ENCODE measurements around the gene TTLL11. TPM values are rescaled to one million over a fixed set of nuclear protein-coding genes. Genes with fewer than 3 reads are reported as not detected.

TTLL11 gene
- total and polyA plus RNA-seq, 7 experiments from 2014 or later, result 3.0 to 8.6 (median 4.4) TPM

DNA sequence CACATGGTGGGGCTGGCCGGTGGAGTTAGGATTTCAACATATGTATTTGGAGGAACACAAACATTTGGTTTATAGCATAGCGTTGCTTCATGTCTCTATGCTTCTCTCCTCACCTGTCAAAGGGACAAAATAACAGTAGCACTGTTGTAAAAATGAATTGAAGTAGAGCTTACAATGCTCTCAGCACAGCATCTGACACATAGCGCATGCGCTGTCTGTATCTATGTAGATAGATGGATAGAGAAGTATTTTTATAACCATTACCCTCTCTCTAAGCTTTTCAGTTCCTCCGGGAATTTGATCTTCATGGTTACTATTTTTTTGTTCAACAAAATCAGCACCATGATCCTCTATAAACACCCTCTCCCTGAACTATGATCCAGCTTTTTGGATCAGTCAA is 166.0 kb downstream of the TTLL11 start:
- DNase-seq, result no peak
- intact Hi-C loops (cut with micrococcal nuclease), result no loop called here
- Mint-ChIP-seq H3K36me3 (peaks cover 0 to 18% (median 0%) of the 10 kb centered on the region in 5 donors), H3K27ac (no peak overlapping the region), H3K27me3 (peaks cover 0 to 2% (median 0%) of the 10 kb centered on the region in 5 donors), H3K9me3 (no peaks in the 10 kb centered on the region), H3K4me3 (no peak overlapping the region), H3K4me1 (peaks cover 0 to 2% (median 0%) of the 10 kb centered on the region in 7 donors)
- POLR2A ChIA-PET, result no interaction called here
- H3K27ac ChIP-seq (ENCODE audit: low read depth, low read length), result no peak overlapping the region
- no peaks in the 10 kb centered on the region for H3K36me3 ChIP-seq (ENCODE audit: control insufficient read depth in 2 of 3, insufficient read depth in 3 of 3, low read length in 3 of 3)
- no peaks in the 10 kb centered on the region for H3K4me1 ChIP-seq (ENCODE audit: control insufficient read depth in 2 of 2, insufficient read depth in 2 of 2, low read length in 2 of 2)
- H3K4me3 ChIP-seq (ENCODE audit: low read length), result no peak overlapping the region
- no peaks in the 10 kb centered on the region for H3K9me3 ChIP-seq (ENCODE audit: control insufficient read depth in 2 of 3, low read length in 3 of 3)
- CTCF ChIA-PET, result no interaction called here
- no peaks in the 10 kb centered on the region for H3K27me3 ChIP-seq (ENCODE audit: control insufficient read depth in 2 of 2, insufficient read depth in 2 of 2, low read length in 2 of 2)
- no peak for ATAC-seq

DNA sequence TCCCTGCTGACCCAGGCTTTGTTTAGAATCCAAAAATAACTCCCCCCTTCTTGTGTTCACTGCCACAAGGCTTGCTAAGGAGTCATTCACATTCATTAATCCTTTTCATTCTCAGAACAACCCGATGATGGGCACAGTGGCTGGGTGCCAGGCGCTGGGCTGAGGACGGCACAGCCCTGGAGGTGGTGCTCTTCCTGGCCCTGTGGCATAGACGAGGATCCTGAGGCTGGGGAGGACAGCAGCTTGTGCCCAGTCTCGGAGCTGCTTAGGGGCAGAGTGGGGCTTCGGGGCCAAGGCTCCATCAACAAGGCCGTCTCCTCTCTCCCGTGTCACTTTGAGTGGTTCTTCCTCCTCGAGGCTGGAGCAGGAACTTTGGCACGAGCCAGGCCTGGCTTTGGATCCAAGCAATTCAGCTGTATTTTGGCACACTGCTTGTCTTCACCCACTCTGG is 166.7 kb downstream of the TTLL11 start:
- ChIA-PET CTCF (no interaction called here), POLR2A (no interaction called here)
- Histone ChIP-seq H3K27me3 (ENCODE audit: control insufficient read depth in 2 of 2, insufficient read depth in 2 of 2, low read length in 2 of 2) (no peaks in the 10 kb centered on the region), H3K9me3 (ENCODE audit: control insufficient read depth in 2 of 3, low read length in 3 of 3) (no peaks in the 10 kb centered on the region), H3K4me1 (ENCODE audit: control insufficient read depth in 2 of 2, insufficient read depth in 2 of 2, low read length in 2 of 2) (no peaks in the 10 kb centered on the region), H3K36me3 (ENCODE audit: control insufficient read depth in 2 of 3, insufficient read depth in 3 of 3, low read length in 3 of 3) (no peaks in the 10 kb centered on the region), H3K27ac (ENCODE audit: low read depth, low read length) (no peak overlapping the region), H3K4me3 (ENCODE audit: low read length) (no peak overlapping the region)
- H3K4me1 Mint-ChIP-seq, result peaks cover 0 to 2% (median 0%) of the 10 kb centered on the region in 7 donors
- no peak overlapping the region for H3K4me3 Mint-ChIP-seq
- intact Hi-C loops (cut with micrococcal nuclease), result no loop called here
- H3K27me3 Mint-ChIP-seq, result peaks cover 0 to 2% (median 0%) of the 10 kb centered on the region in 5 donors
- peaks cover 0 to 18% (median 0%) of the 10 kb centered on the region in 5 donors for H3K36me3 Mint-ChIP-seq
- ATAC-seq (no peak), DNase-seq (no peak)
- H3K27ac Mint-ChIP-seq, result no peak overlapping the region
- H3K9me3 Mint-ChIP-seq, result no peaks in the 10 kb centered on the region

GRCh38 chr9:121925935-121926334 is 167.2 kb downstream of the TTLL11 start:
- ChIA-PET CTCF (no interaction called here), POLR2A (no interaction called here)
- intact Hi-C loops (cut with micrococcal nuclease), result no loop called here
- no peak overlapping the region for H3K27ac ChIP-seq (ENCODE audit: low read depth, low read length)
- Mint-ChIP-seq H3K27me3 (peaks cover 0 to 2% (median 0%) of the 10 kb centered on the region in 5 donors), H3K4me3 (no peak overlapping the region), H3K4me1 (peaks cover 0 to 2% (median 0%) of the 10 kb centered on the region in 7 donors), H3K36me3 (peaks cover 0 to 18% (median 0%) of the 10 kb centered on the region in 5 donors), H3K9me3 (no peaks in the 10 kb centered on the region), H3K27ac (no peak overlapping the region)
- no peaks in the 10 kb centered on the region for H3K4me1 ChIP-seq (ENCODE audit: control insufficient read depth in 2 of 2, insufficient read depth in 2 of 2, low read length in 2 of 2)
- DNase-seq, result no peak
- no peak for ATAC-seq
- no peaks in the 10 kb centered on the region for H3K36me3 ChIP-seq (ENCODE audit: control insufficient read depth in 2 of 3, insufficient read depth in 3 of 3, low read length in 3 of 3)
- H3K27me3 ChIP-seq (ENCODE audit: control insufficient read depth in 2 of 2, insufficient read depth in 2 of 2, low read length in 2 of 2), result no peaks in the 10 kb centered on the region
- no peak overlapping the region for H3K4me3 ChIP-seq (ENCODE audit: low read length)
- H3K9me3 ChIP-seq (ENCODE audit: control insufficient read depth in 2 of 3, low read length in 3 of 3), result no peaks in the 10 kb centered on the region

DNA sequence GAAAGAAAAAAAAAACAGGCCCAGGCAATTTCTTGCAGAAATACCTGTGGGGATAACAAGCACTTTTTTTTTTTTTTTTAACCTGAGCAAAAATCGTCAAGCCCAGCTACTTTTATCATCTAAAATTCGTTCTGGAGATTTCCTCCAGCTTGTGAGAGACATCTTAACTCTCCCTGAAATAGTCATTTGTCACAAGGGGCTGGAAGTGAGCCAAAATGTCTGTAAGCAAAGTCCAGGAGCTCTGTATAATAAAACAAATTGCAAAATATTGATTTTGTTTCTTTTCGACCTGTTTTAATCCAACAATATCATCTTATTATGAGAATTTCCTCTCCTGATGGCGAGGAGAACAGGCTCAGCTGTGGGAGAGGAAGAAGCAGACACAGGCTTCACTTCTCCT is 168.4 kb downstream of the TTLL11 start:
- DNase-seq (no peak), ATAC-seq (no peak)
- H3K9me3 ChIP-seq (ENCODE audit: control insufficient read depth in 2 of 3, low read length in 3 of 3), result no peaks in the 10 kb centered on the region
- no peak overlapping the region for H3K4me3 Mint-ChIP-seq
- H3K36me3 Mint-ChIP-seq, result peaks cover 0 to 18% (median 0%) of the 10 kb centered on the region in 5 donors
- ChIA-PET POLR2A (no interaction called here), CTCF (no interaction called here)
- H3K27me3 ChIP-seq (ENCODE audit: control insufficient read depth in 2 of 2, insufficient read depth in 2 of 2, low read length in 2 of 2), result no peaks in the 10 kb centered on the region
- H3K4me3 ChIP-seq (ENCODE audit: low read length), result no peak overlapping the region
- H3K27ac Mint-ChIP-seq, result no peak overlapping the region
- H3K27me3 Mint-ChIP-seq, result peaks cover 0 to 5% (median 0%) of the 10 kb centered on the region in 5 donors
- peaks cover 0 to 2% (median 0%) of the 10 kb centered on the region in 7 donors for H3K4me1 Mint-ChIP-seq
- no peaks in the 10 kb centered on the region for H3K4me1 ChIP-seq (ENCODE audit: control insufficient read depth in 2 of 2, insufficient read depth in 2 of 2, low read length in 2 of 2)
- no peaks in the 10 kb centered on the region for H3K9me3 Mint-ChIP-seq
- no peaks in the 10 kb centered on the region for H3K36me3 ChIP-seq (ENCODE audit: control insufficient read depth in 2 of 3, insufficient read depth in 3 of 3, low read length in 3 of 3)
- intact Hi-C loops (cut with micrococcal nuclease), result no loop called here
- H3K27ac ChIP-seq (ENCODE audit: low read depth, low read length), result no peak overlapping the region

- H3K9me3 ChIP-seq (ENCODE audit: control insufficient read depth in 2 of 3, low read length in 3 of 3), result no peaks in the 10 kb centered on the region
- CTCF ChIA-PET, result no interaction called here
- no peak overlapping the region for H3K4me3 Mint-ChIP-seq
- no peak overlapping the region for H3K27ac ChIP-seq (ENCODE audit: low read depth, low read length)
- H3K4me3 ChIP-seq (ENCODE audit: low read length), result no peak overlapping the region
- peaks cover 0 to 2% (median 0%) of the 10 kb centered on the region in 7 donors for H3K4me1 Mint-ChIP-seq
- POLR2A ChIA-PET, result no interaction called here
- H3K27me3 ChIP-seq (ENCODE audit: control insufficient read depth in 2 of 2, insufficient read depth in 2 of 2, low read length in 2 of 2), result no peaks in the 10 kb centered on the region
- peaks cover 0 to 3% (median 0%) of the 10 kb centered on the region in 5 donors for H3K27me3 Mint-ChIP-seq
- ATAC-seq (no peak), DNase-seq (no peak)
- H3K4me1 ChIP-seq (ENCODE audit: control insufficient read depth in 2 of 2, insufficient read depth in 2 of 2, low read length in 2 of 2), result no peaks in the 10 kb centered on the region
- no peak overlapping the region for H3K27ac Mint-ChIP-seq
- intact Hi-C loops (cut with micrococcal nuclease), result no loop called here
- H3K36me3 Mint-ChIP-seq, result peaks cover 0 to 10% (median 0%) of the 10 kb centered on the region in 5 donors
- no peaks in the 10 kb centered on the region for H3K36me3 ChIP-seq (ENCODE audit: control insufficient read depth in 2 of 3, insufficient read depth in 3 of 3, low read length in 3 of 3)
- no peaks in the 10 kb centered on the region for H3K9me3 Mint-ChIP-seq
These were observed 171.7 kb downstream of the TTLL11 start for GRCh38 chr9:121921444-121921843.

- ATAC-seq, result no peak
- Histone ChIP-seq H3K4me1 (ENCODE audit: control insufficient read depth in 2 of 2, insufficient read depth in 2 of 2, low read length in 2 of 2) (no peaks in the 10 kb centered on the region), H3K27ac (ENCODE audit: low read depth, low read length) (no peak overlapping the region), H3K36me3 (ENCODE audit: control insufficient read depth in 2 of 3, insufficient read depth in 3 of 3, low read length in 3 of 3) (no peaks in the 10 kb centered on the region), H3K27me3 (ENCODE audit: control insufficient read depth in 2 of 2, insufficient read depth in 2 of 2, low read length in 2 of 2) (no peaks in the 10 kb centered on the region), H3K9me3 (ENCODE audit: control insufficient read depth in 2 of 3, low read length in 3 of 3) (no peaks in the 10 kb centered on the region), H3K4me3 (ENCODE audit: low read length) (no peak overlapping the region)
- no peak overlapping the region for H3K4me3 Mint-ChIP-seq
- CTCF ChIA-PET, result no interaction called here
- H3K9me3 Mint-ChIP-seq, result no peaks in the 10 kb centered on the region
- POLR2A ChIA-PET, result no interaction called here
- H3K27me3 Mint-ChIP-seq, result peaks cover 0 to 7% (median 0%) of the 10 kb centered on the region in 5 donors
- DNase-seq, result no peak
- no peaks in the 10 kb centered on the region for H3K4me1 Mint-ChIP-seq
- intact Hi-C loops (cut with micrococcal nuclease), result no loop called here
- no peak overlapping the region for H3K27ac Mint-ChIP-seq
- peaks cover 0 to 7% (median 0%) of the 10 kb centered on the region in 5 donors for H3K36me3 Mint-ChIP-seq
These were observed 175.5 kb downstream of the TTLL11 start for GRCh38 chr9:121917375-121918335.

DNA sequence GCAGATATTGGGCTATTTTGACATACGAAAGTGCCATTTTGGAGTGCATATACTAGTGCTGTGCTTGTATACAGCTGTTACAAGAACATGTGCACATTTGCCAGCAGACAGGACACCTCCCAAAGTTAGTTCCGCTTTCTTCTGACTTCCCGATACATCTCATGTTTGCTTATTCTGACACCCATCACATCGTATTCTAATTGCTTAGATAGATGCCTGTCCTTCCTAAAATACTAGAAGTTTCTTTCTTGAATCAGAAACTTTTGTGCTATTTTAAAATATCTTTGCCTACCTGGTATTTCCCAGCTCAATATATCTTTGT is 177.8 kb downstream of the TTLL11 start:
- no peaks in the 10 kb centered on the region for H3K4me1 ChIP-seq (ENCODE audit: control insufficient read depth in 2 of 2, insufficient read depth in 2 of 2, low read length in 2 of 2)
- Mint-ChIP-seq H3K27me3 (peaks cover 0 to 7% (median 0%) of the 10 kb centered on the region in 5 donors), H3K36me3 (peaks cover 0 to 7% (median 0%) of the 10 kb centered on the region in 5 donors), H3K4me1 (no peaks in the 10 kb centered on the region), H3K9me3 (no peaks in the 10 kb centered on the region), H3K27ac (no peak overlapping the region), H3K4me3 (no peak overlapping the region)
- intact Hi-C loops (cut with micrococcal nuclease), result no loop called here
- ChIA-PET CTCF (no interaction called here), POLR2A (no interaction called here)
- H3K27ac ChIP-seq (ENCODE audit: low read depth, low read length), result no peak overlapping the region
- H3K36me3 ChIP-seq (ENCODE audit: control insufficient read depth in 2 of 3, insufficient read depth in 3 of 3, low read length in 3 of 3), result no peaks in the 10 kb centered on the region
- DNase-seq (no peak), ATAC-seq (no peak)
- H3K9me3 ChIP-seq (ENCODE audit: control insufficient read depth in 2 of 3, low read length in 3 of 3), result no peaks in the 10 kb centered on the region
- H3K4me3 ChIP-seq (ENCODE audit: low read length), result no peak overlapping the region
- no peaks in the 10 kb centered on the region for H3K27me3 ChIP-seq (ENCODE audit: control insufficient read depth in 2 of 2, insufficient read depth in 2 of 2, low read length in 2 of 2)

Measured in naive thymus-derived CD4-positive, alpha-beta T cell (primary cell).